Fibroblast of upper back skin (primary cell): ENCODE data around the gene PKP1.

ENCODE experiments used
- DNase-seq: peaks from one replicate; pipeline ENCODE4 v3.0.0-alpha.2; 2013

Gene PKP1

GRCh38 chr1:201310251-201310985 is 27.1 kb downstream of the PKP1 start:
- no peak for DNase-seq

- DNase-seq, result no peak
Observed at GRCh38 chr1:201310986-201311355, 27.7 kb downstream of the PKP1 start.

DNA sequence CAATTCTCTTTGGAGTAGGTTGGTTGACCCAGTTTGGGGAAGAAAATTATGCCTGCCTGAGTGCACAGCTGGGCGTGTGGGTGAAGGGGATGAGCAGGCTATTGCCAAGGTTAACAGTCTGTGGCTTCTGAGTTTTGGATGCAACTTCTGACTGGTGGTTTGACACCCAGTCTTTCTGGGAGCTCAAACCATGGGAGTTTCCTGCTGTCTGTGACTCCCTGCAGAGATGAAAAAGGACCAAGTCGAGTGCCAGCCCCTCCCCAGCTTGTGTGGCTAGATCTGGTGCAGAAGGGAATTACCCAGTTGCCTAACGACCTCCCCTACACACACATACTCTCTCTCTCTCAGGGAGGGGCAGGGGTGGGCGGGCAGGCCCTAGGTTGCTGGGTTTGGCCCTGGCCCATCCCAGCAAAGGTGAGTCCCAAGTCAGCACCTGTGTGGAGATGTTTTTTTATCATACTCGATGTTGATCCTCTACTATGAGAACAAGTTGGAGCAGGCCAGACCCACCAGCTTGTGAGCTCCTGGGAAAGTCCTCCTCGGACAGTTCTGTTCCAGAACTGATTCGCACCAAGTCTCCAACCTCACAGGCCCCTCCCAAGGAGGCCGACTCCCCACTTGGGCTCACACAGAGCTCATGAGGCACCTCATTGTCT is 28.2 kb downstream of the PKP1 start:
- DNase-seq, result no peak

DNA sequence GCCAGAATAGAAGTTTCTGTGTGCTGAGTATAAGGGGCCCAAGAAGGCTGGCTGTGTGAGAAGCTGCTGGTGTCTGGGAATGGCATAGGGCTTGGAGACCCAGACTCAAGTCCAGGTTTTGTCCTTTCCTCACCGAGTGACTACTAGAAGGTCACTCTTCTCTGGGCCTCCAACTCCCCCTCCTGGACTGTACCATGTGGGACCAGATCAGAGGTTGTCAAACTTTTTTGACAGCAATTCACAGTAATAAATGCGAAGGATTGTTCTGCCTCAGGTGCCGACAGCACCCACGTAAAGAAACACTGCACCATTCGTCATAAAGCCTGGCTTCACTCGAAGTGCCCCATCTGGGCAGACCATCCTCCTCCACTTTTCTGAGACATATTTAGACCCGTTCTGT is 29.0 kb downstream of the PKP1 start:
- no peak for DNase-seq

GRCh38 chr1:201313086-201313485 is 29.8 kb downstream of the PKP1 start:
- DNase-seq, result no peak

DNA sequence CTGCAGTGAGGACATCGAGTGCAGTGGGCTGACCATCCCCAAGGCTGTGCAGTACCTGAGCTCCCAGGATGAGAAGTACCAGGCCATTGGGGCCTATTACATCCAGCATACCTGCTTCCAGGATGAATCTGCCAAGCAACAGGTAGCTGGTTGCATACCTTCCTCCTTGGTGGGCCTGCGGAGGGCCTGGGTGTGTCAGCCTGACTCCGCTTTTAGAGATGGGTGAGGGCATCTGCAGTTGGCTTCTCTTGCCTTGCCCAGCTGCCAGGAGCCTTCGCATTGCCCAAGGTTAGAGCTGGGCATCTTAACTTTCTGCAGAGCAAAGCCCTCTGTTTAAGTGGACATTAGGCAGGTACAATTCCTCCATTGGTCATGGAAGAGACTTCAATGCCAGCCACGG is 33.2 kb downstream of the PKP1 start:
- DNase-seq, result no peak

- DNase-seq, result no peak
Observed at GRCh38 chr1:201317551-201317950, 34.2 kb downstream of the PKP1 start.

- no peak for DNase-seq
Observed at GRCh38 chr1:201318504-201319340, 35.4 kb downstream of the PKP1 start.

- DNase-seq, result no peak
Observed at GRCh38 chr1:201319631-201320030, 36.3 kb downstream of the PKP1 start.

DNA sequence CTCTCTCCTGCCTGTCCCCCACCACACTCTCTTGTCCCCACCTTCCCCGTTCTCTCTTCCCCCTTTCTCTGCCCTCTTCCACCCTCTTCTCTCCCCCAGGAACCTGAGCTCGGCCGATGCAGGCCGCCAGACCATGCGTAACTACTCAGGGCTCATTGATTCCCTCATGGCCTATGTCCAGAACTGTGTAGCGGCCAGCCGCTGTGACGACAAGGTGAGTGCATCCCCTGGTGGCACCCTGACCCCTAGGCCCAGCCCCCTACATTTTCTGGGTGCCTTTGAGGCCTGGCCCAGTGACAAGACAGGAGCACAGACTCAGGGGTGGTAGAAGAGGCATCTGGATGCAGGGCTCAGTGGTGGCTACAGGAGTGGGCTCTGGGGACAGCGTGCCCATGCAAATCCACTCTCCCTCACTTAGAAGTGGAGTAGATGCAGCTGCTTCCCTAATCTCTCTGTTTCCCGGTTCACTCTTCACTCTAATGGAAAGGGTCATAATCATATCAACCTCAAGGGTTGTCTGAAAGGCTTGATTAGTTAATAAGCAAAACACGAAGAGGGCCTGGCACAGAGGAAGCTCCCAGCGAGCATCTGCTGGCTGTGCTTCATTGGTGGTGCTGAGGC is 37.0 kb downstream of the PKP1 start:
- no peak for DNase-seq

- DNase-seq, result no peak
Observed at GRCh38 chr1:201321826-201322390, 38.6 kb downstream of the PKP1 start.

GRCh38 chr1:201322653-201323510 is 39.6 kb downstream of the PKP1 start:
- DNase-seq, result no peak

GRCh38 chr1:201324306-201324705 is 41.0 kb downstream of the PKP1 start:
- DNase-seq, result no peak

GRCh38 chr1:201324821-201325677 is 41.7 kb downstream of the PKP1 start:
- DNase-seq, result no peak

GRCh38 chr1:201325678-201326060 is 42.4 kb downstream of the PKP1 start:
- DNase-seq, result no peak

DNA sequence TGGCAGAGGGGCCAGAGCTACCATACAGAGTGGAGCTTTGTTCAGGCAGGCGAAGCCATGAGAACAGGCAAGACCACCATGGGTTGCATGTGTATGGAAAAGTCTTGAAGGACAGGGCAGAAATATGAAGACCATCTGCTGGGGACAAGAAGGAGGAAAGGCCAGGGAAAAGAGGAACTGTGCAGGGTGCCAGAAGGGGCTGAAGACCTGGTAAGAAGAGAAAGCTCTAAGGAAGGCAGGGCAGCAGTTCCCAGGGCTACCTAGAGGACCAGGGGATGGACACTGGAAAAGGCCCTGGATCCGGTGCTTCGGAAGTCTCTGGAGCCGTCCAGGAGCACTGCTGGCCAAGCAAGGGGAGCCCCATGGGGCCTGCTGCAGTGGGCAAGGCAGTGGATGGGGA is 43.4 kb downstream of the PKP1 start:
- no peak for DNase-seq

- DNase-seq, result no peak
Observed at GRCh38 chr1:201327687-201328240, 44.5 kb downstream of the PKP1 start.

DNA sequence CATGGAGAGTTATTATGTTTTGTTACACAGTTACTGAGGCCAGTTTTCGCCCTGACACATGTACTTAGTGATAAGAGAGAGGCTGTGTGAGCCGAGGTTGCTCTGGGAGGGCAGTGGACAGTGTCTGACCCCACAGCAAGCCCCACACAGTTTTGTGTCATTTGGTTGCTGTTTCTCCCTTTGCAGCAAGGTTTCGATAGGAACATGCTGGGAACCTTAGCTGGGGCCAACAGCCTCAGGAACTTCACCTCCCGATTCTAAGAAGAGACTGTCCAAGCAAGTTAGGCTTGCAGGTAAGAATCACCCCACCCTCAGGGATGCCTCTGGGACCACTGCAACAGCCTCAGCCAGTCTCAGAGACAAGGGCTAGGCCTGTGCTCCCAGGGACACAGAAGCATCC is 45.3 kb downstream of the PKP1 start:
- DNase-seq, result no peak

- DNase-seq, result peak; percentile 58
Observed at GRCh38 chr1:201329286-201329685, 46.0 kb downstream of the PKP1 start.

DNA sequence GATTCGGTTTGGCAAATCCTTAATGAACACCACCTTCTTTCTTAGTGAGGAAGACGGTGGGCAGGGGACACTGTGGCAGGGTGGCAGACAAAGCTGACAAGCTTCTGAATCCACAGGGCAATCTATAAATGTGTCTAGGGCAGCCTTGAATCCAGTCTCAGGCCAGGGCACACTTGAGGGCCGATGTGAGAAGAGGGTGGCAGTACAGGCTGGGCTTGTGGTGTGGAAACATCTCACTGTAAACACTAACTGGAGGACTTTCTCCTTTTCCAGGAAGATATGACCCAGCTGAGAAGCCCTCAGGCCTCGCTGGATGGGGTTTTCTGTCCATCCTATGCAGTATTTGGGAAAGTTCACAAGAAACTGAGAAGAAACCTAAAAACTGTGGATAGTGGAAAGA is 46.5 kb downstream of the PKP1 start:
- DNase-seq, result no peak

- no peak for DNase-seq
Observed at GRCh38 chr1:201330541-201330940, 47.2 kb downstream of the PKP1 start.
